Stimulated activated effector memory CD8-positive, alpha-beta T cell treated with anti-CD3 and anti-CD28 coated beads, Interleukin-12 subunit alpha, Interleukin-12 subunit beta, amount 100 ng/mL, for 72 hours (primary cell): ENCODE data around the gene ATP6V1C2.
A peak's percentile ranks its signal among the peaks of the same experiment; 100 is the strongest.

Experiments
- ATAC-seq: fragments of 150-1000 bp; cut with Tn5 transposase; 2 replicates; pipeline ENCODE4 v1.10.0; 2021
- DNase-seq, 2 donors: peaks; one replicate each; pipeline ENCODE4 v3.0.0; 2021 to 2022; ENCODE audit warnings: low spot score in 2 of 2
- H3K27ac Mint-ChIP-seq: one replicate; pipeline ENCODE4 v1.8.0; 2022; ENCODE audit warnings: mild to moderate bottlenecking, mixed read lengths
- H3K36me3 Mint-ChIP-seq: one replicate; pipeline ENCODE4 v1.8.0; 2022; ENCODE audit warnings: mild to moderate bottlenecking, mixed read lengths
- H3K4me1 Mint-ChIP-seq: one replicate; pipeline ENCODE4 v1.8.0; 2022; ENCODE audit warnings: mixed read lengths
- H3K4me3 Mint-ChIP-seq: one replicate; pipeline ENCODE4 v1.8.0; 2022; ENCODE audit warnings: mild to moderate bottlenecking, mixed read lengths
- H3K9me3 Mint-ChIP-seq: one replicate; pipeline ENCODE4 v1.8.0; 2022; ENCODE audit warnings: mixed read lengths

ATP6V1C2 gene

DNA sequence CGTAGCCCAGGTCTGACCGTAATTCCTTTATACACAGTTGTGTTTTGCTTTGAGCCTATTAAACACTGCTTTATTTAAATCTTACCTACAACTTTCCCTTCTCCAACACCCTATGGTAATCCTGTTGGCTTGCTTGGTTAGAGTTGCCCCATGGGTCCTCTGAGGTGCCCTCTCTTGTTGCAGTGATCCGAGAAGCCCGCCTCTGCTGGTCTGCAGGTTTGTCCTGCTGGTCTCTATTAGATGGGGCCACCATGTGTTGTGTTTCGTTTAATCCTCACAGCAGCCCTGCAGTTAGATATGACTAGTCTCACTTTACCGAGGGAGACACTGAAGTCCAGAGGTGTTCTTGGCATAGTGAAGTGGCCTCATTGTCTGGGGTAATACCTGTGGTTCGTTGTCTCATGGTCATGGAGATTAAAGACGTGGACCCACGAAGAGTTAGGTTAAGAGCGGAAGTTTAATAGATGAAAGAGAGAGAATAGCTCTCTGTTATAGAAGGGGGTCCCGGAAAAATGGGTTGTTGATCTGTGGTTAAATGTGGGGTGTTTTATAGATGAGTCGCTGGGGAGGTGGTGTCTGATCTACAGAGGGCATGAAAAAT lies 98.4 kb downstream of the ATP6V1C2 start:
- Mint-ChIP-seq H3K36me3 (no peaks in the 10 kb centered on the region), H3K27ac (no peak overlapping the region), H3K4me3 (no peak overlapping the region), H3K4me1 (no peaks in the 10 kb centered on the region), H3K9me3 (no peaks in the 10 kb centered on the region)
- no peak for DNase-seq
- ATAC-seq: no peak

DNA sequence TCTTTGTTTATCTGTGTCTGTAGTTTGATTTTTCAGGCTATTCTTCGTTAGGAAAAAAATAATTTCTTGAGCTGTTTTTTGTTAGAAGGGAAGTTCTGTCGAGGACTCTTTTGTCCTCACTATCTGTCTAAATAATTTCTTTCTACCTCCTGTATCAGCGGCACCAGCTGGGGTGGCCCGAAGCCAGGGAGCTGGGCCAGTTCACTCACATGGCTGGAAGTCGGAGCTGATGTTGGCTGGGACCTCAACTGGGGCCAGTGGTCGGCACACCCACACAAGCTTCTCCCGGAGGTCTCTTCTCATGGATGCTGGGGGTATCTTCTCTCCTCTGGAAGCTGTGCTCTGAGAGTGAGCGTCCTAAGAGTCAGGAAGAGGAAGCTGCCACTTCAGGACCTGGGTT lies 99.1 kb downstream of the ATP6V1C2 start:
- H3K4me1 Mint-ChIP-seq: no peaks in the 10 kb centered on the region
- ATAC-seq: no peak
- H3K4me3 Mint-ChIP-seq: no peak overlapping the region
- H3K36me3 Mint-ChIP-seq: no peaks in the 10 kb centered on the region
- no peak overlapping the region for H3K27ac Mint-ChIP-seq
- H3K9me3 Mint-ChIP-seq: no peaks in the 10 kb centered on the region
- DNase-seq: no peak

DNA sequence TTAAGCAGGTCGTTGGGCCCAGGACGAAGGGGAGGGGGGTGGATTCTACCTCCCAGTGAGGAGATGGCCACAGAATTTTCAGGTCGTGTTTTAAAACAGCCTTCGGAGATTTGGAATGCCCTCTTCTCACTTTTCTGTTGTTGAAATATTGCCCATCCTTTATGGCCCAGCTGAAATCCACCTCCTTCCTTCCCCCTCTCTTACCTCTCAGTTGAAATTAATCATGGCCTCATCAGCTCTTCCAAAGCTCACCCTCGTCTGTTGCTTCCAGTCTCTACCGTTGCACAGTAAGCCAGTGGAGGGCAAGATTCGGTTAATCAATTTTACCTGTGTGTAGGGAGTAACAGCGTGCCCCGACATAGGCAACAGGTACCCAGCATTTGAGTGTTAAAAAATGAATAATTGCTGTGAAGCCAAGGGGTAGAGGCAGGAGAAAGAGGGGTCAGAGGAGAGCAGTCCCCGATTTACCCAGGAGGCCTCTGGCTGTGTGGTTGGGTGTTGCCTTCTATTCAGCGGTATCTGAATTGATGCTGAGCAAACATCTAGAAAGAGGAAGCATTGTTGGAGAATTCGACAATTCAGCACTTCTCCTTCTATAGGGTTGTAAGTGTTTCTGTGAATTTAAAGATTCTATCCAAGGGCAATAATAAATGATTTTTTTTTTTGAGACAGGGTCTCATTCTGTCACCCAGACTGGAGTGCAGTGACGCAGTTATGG lies 99.7 kb downstream of the ATP6V1C2 start:
- no peaks in the 10 kb centered on the region for H3K36me3 Mint-ChIP-seq
- H3K27ac Mint-ChIP-seq: no peak overlapping the region
- H3K4me1 Mint-ChIP-seq: no peaks in the 10 kb centered on the region
- no peak for ATAC-seq
- DNase-seq: no peak
- no peak overlapping the region for H3K4me3 Mint-ChIP-seq
- no peaks in the 10 kb centered on the region for H3K9me3 Mint-ChIP-seq

DNA sequence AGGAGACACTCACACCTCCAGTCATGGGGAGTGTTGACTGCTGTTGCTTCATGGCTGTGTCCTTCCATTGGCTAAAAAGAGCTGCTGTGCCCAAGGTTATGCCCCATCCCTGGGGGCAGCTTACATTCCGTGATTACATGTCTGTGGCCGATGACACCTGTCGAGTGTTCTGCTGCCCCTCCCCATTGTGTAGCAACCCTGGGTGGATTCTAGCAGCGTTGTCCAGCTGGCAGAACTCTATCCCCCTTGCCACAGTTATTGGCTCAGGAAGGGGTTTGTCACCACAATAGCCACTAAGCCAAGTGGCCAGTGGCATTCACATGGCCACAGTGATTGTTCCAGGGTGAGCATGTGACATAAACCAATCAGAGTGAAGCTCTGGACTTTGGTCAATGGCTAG lies 102.8 kb downstream of the ATP6V1C2 start:
- DNase-seq: no peak
- H3K4me1 Mint-ChIP-seq: no peaks in the 10 kb centered on the region
- no peaks in the 10 kb centered on the region for H3K9me3 Mint-ChIP-seq
- no peaks in the 10 kb centered on the region for H3K36me3 Mint-ChIP-seq
- H3K4me3 Mint-ChIP-seq: no peak overlapping the region
- H3K27ac Mint-ChIP-seq: no peak overlapping the region
- no peak for ATAC-seq

DNA sequence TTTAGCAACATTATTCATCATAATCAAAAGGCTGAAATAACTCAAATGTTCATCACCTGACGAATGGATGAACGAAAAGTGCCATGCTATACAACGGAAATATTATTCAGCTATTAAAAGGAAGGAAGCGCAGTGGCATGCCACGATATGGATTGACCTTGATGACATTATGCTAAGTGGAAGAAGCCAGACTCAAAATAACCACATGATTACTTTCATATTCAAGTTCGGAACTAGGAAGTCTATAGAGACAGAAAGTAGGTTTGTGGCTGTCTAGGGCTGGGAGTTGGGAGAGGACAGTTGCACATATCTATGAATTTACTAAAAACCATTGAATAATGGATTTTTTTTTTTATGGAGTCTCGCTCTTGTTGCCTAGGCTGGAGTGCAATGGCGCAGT lies 104.6 kb downstream of the ATP6V1C2 start:
- H3K4me3 Mint-ChIP-seq: no peak overlapping the region
- H3K4me1 Mint-ChIP-seq: no peaks in the 10 kb centered on the region
- DNase-seq (no peak), ATAC-seq (no peak)
- no peaks in the 10 kb centered on the region for H3K9me3 Mint-ChIP-seq
- no peaks in the 10 kb centered on the region for H3K36me3 Mint-ChIP-seq
- H3K27ac Mint-ChIP-seq: no peak overlapping the region

DNA sequence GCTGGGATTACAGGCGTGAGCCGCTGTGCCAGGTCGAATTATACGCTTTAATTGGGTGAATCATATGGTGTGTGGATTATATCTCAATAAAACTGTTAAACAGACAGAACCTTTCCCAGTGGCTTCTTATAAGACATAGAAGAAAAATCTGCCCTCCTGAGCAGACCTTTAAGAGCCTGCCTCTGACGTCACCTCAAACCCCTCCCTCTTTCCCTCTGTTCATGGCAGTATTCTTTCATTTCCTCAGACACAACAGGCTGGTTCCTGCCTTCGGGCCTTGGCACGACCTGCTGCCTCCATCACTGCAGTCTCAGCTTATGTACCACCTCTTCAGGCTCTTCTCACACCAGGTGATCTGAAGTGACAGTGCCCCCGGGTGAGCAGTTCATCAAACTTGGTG lies 105.2 kb downstream of the ATP6V1C2 start:
- Mint-ChIP-seq H3K9me3 (no peaks in the 10 kb centered on the region), H3K4me1 (no peaks in the 10 kb centered on the region), H3K36me3 (no peaks in the 10 kb centered on the region), H3K27ac (no peak overlapping the region), H3K4me3 (no peak overlapping the region)
- no peak for ATAC-seq
- DNase-seq: no peak

DNA sequence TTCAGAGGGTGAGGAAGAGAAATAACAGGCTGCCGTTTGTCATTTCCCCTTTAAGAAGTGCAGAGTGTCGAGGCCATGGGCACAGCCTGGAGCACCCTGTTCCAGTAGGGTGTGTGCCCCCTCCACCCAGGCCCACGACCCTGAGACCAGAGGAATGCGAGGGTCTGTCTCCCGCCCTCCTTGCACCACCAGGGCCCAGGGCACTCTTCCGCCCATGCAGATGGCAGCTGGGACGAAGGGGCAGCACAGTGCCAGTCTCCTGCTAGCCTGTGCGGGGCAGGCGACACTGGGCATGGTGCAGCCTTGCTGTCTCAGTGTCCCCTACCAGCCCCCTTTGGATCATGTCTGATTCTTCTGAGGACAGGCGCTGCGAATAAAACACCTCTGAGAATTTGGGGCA lies 106.9 kb downstream of the ATP6V1C2 start:
- H3K27ac Mint-ChIP-seq: no peak overlapping the region
- no peak overlapping the region for H3K4me3 Mint-ChIP-seq
- H3K4me1 Mint-ChIP-seq: peaks cover 6% of the 10 kb centered on the region
- no peak for ATAC-seq
- H3K9me3 Mint-ChIP-seq: no peaks in the 10 kb centered on the region
- DNase-seq: no peak
- no peaks in the 10 kb centered on the region for H3K36me3 Mint-ChIP-seq

DNA sequence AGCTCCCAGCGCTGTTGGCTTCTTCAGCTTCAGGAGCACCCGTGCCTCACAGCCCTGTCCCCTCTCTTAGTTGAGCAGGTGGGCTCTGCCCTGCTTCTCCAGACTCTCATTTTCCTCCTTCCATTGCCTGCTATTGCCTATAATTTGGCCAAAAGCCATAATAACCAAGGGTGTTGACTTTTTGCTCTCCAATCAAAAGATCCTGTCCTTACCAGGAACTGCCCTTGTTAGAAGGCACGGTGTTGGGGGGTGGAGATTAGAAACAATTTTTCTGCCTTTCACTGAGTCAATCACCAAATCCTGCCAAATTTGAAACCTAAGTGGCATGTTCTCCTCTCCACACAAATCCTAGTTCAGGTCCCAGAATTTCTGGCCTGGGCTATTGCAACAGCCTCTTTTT lies 107.9 kb downstream of the ATP6V1C2 start:
- Mint-ChIP-seq H3K27ac (no peak overlapping the region), H3K9me3 (no peaks in the 10 kb centered on the region), H3K36me3 (no peaks in the 10 kb centered on the region), H3K4me3 (no peak overlapping the region), H3K4me1 (peaks cover 6% of the 10 kb centered on the region)
- no peak for DNase-seq
- ATAC-seq: no peak

DNA sequence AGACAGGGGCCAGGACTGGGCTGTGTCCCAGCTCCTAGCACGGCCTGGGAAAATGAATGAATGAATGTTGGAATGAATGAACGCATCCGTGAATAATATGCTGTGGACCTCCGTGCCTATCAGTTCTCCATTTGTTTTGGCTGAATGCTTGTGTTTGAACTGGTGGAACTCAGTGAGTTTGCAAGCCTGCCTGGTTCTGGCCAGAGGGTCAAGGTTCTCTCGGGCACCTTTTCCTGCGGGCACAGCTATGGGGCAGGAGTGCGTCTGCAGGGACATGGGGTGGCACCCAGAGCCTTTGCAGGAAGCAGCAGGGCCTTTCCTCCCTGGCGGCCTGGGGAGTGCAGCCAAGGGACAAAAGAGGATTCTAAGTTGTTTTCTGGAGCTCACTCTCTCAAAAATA lies 108.8 kb downstream of the ATP6V1C2 start:
- no peak for ATAC-seq
- H3K4me1 Mint-ChIP-seq: peaks cover 6% of the 10 kb centered on the region
- H3K4me3 Mint-ChIP-seq: no peak overlapping the region

DNA sequence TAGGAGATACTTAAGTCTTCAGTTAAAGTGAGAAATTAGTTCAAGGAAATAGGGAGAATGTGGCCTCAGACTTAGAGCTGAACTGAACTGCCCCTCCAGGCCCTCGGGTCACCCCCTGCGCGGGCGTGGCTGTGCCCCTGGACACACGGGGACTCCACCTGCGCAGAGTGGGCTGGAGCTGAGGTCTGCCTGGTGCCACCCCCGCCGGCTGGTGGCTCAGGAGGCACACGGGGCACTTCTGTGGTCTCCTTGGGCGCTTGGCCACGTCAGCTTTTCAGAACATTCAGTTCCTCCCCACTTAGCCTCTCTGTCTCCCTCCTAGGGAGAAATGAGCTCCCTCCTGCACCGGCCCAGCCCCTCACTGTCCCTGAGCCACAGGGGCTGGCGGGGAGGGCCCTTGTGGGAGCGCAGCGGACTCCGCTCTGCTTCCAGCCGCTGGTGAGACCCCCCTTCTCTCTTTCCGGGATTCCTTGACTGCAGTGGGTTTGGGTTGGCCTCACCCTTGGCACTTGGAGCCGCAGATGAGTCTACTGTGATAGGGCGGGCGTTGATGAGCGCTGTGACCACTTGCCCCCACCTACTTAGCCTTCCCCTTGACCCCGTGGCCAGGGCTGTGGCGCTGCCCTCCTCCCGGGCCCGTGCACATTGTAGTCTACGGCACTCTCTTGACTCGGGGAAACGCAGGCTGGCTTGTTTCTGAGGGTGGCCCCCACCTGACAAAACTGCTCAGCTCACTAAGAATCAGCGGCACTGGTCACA lies 109.4 kb downstream of the ATP6V1C2 start:
- Mint-ChIP-seq H3K9me3 (no peaks in the 10 kb centered on the region), H3K27ac (no peak overlapping the region), H3K4me1 (peaks cover 6% of the 10 kb centered on the region), H3K4me3 (no peak overlapping the region), H3K36me3 (no peaks in the 10 kb centered on the region)
- no peak for DNase-seq
- no peak for ATAC-seq

More for the DNA sequence above, 108.8 kb downstream of the ATP6V1C2 start:
- no peak for DNase-seq
- Mint-ChIP-seq H3K27ac (no peak overlapping the region), H3K36me3 (no peaks in the 10 kb centered on the region), H3K9me3 (no peaks in the 10 kb centered on the region)

DNA sequence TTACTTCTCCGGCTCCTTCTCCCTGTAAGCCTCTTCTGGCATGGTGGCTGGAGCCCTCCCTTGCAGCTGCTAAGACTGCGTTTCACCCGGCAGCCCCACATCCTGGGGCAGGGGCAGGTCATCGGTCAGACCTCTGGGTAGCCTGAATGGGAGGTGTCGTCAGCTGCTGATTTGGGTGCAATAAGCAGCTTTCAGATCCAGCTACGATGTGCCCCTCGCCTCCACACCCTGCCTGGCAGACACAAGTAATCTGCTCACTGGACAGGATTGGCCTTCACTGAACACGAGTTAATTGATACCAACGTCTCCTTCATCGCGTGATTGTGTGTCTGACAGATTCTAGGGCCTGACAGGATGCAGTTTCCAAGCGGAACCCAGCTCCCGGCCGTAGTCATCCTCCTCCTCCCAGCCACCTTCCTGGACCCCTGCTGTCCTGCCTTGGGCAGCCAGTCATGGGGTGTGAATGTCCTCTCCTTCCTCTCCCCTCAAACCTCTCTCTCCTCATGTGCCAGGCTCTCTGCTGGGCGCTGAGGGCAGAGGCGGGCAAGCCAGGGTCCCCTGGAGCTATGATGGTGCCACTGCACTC lies 110.1 kb downstream of the ATP6V1C2 start:
- no peak for ATAC-seq
- Mint-ChIP-seq H3K4me1 (peaks cover 6% of the 10 kb centered on the region), H3K9me3 (no peaks in the 10 kb centered on the region), H3K27ac (no peak overlapping the region), H3K4me3 (no peak overlapping the region), H3K36me3 (no peaks in the 10 kb centered on the region)
- DNase-seq: no peak

DNA sequence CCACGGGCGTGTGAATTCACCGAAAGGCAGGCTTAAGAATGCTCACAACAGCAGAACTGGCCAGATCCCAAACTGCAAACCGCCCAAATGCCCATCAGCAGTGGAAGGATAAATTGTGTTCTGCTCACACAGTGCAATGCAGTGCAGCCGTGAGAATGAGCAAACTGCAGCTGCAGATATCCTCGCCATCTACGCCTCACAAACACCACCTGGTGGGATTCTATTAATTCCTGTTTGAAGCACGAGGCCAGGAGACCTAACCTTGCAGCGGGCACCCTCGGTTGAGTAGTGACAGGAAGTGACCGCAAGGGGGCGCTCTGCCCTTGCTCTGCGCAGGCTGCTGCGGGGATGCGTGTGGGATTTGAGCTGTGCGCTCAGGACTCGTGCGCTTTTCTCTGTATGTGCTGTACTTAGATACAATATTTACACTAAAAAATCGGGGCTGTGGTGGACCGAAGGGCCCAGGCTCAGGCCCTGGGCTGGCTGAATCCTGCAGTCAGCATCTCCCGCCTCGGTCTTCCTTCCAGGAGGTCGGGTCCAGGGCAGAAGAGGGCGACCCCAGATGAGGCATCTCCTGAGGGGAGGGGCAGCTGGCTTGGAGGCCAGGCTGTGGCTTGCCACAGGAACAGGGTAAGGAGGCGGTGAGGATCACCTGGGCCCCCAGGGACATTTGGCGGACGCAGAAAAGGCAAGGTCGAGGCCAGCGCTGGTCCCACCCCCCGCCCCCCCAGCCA lies 110.9 kb downstream of the ATP6V1C2 start:
- ATAC-seq (peak; percentile 86), DNase-seq (peak; percentile 82 to 90)
- no peaks in the 10 kb centered on the region for H3K9me3 Mint-ChIP-seq
- no peaks in the 10 kb centered on the region for H3K36me3 Mint-ChIP-seq
- H3K27ac Mint-ChIP-seq: no peak overlapping the region
- H3K4me3 Mint-ChIP-seq: no peak overlapping the region
- peaks cover 6% of the 10 kb centered on the region for H3K4me1 Mint-ChIP-seq

DNA sequence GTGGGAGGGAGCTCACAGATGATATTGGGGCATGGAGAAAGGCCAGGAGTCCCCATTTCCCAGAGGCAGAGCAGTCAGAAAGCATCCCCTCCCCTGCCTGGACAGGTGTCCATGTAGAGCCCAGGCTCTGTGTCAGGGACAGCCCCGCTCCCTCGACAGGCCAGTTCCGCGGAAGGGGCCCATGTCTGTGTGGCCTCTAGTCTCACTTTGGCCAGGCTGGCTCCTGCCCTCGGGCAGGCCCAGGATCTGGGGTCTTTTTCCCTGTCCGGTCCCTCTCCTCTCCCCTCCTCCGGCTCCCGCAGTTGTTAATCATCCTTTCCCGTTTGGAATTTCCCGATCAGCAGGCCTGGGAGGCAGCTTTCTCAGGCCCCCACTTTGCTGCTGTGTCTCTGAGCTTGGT lies 111.6 kb downstream of the ATP6V1C2 start:
- no peak for ATAC-seq
- no peak for DNase-seq
- Mint-ChIP-seq H3K4me1 (peaks cover 6% of the 10 kb centered on the region), H3K9me3 (no peaks in the 10 kb centered on the region), H3K36me3 (no peaks in the 10 kb centered on the region), H3K27ac (no peak overlapping the region), H3K4me3 (no peak overlapping the region)

DNA sequence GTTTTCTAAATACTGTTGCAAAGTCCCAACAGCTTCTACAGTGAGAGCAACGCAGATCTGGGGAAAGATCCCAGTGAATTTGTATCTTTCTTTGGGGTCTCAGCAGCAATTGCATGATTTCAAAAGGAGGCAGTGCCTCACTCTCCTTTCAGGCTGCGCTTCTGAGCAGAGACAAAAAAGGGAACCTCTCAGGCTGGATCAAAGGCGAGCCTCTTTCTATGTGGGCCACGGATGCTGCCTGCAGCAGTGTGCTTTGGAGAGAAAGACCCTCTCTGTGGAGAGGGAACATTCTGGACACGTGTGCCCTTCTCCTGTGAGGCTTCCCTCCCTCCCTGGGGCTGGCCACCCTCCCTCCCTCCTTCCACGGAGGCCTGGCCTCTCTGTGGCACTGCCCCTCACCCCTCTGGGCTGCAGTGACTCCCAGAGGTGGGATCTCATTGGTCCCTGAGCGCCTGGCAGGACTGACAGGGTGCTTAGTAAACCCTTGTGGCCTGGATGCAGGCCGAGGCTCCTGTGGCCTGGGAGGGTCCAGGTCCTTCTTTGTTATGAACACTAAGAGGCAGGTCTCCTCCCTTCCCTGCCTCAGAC lies 112.7 kb downstream of the ATP6V1C2 start:
- ATAC-seq: no peak
- H3K9me3 Mint-ChIP-seq: no peaks in the 10 kb centered on the region
- DNase-seq: no peak
- no peak overlapping the region for H3K4me3 Mint-ChIP-seq
- H3K4me1 Mint-ChIP-seq: peaks cover 6% of the 10 kb centered on the region
- no peak overlapping the region for H3K27ac Mint-ChIP-seq
- no peaks in the 10 kb centered on the region for H3K36me3 Mint-ChIP-seq
